ENCODE results near the gene SERP2. TPM values are rescaled to one million over a fixed set of nuclear protein-coding genes. Genes with fewer than 3 reads are reported as not detected.

SERP2 gene
- total and polyA plus RNA-seq, 9 of the 15 experiments (the other 6 are each of a cell fraction or from before 2014, with no cell fraction given): 0.13 TPM; not detected in 8

GRCh38 chr13:44435142-44435918, 61.7 kb downstream of the SERP2 start (continued):
- no peak for TF ChIP-seq SETDB1 (IDR thresholded peaks at IDR 0.05; ENCODE audit: low read length)
- no peak for TF ChIP-seq ZNF12 (CRISPR knock-in tag; IDR thresholded peaks at IDR 0.05)
- TF ChIP-seq HMGXB4 (CRISPR knock-in tag; IDR thresholded peaks at IDR 0.05): no peak
- no peak for TF ChIP-seq ZNF224 (CRISPR knock-in tag; IDR thresholded peaks at IDR 0.05)
- TF ChIP-seq FOXK2 (conservative IDR thresholded peaks at IDR 0.05 in 1 of 2, IDR thresholded peaks at IDR 0.05 in 1 of 2; ENCODE audit: low read depth in 2 of 2): 0 out of 4 replicates have a peak, but pooled peaks of 1 of the 2 experiments have one; percentile 40
- TF ChIP-seq ZNF609 (CRISPR knock-in tag; IDR thresholded peaks at IDR 0.05; ENCODE audit: borderline replicate concordance): no peak
- TF ChIP-seq ZEB2 (IDR thresholded peaks at IDR 0.05): no peak
- no peak for TF ChIP-seq ZNF551 (CRISPR knock-in tag; IDR thresholded peaks at IDR 0.05)
- no peak for TF ChIP-seq RBM39 (optimal IDR thresholded peaks at IDR 0.05; ENCODE audit: low read depth, low read length)
- no peak for TF ChIP-seq ZNF780A (CRISPR knock-in tag; IDR thresholded peaks at IDR 0.05)
- TF ChIP-seq SRSF1 (IDR thresholded peaks at IDR 0.05; ENCODE audit: low read depth, low read length): no peak
- TF ChIP-seq ZNF324 (CRISPR knock-in tag; IDR thresholded peaks at IDR 0.05): no peak
- no peak for TF ChIP-seq ZNF766 (CRISPR knock-in tag; conservative IDR thresholded peaks at IDR 0.05)
- TF ChIP-seq ZNF140 (CRISPR knock-in tag; IDR thresholded peaks at IDR 0.05): no peak
- peak; percentile 58; the same call in 1 of the 2 replicates for TF ChIP-seq CREB1 (IDR thresholded peaks at IDR 0.05)
- no peak for TF ChIP-seq CREB1 (CRISPR knock-in tag; IDR thresholded peaks at IDR 0.05)
- TF ChIP-seq XRCC4 (IDR thresholded peaks at IDR 0.05; ENCODE audit: extremely low read depth, insufficient read depth, insufficient read length): no peak
- TF ChIP-seq MEF2D (tag; conservative IDR thresholded peaks at IDR 0.05; ENCODE audit: low read depth): peak; percentile 95
- TF ChIP-seq ESRRB (CRISPR knock-in tag; IDR thresholded peaks at IDR 0.05; ENCODE audit: borderline replicate concordance): no peak
- no peak for TF ChIP-seq CREB3L1 (IDR thresholded peaks at IDR 0.05; ENCODE audit: borderline replicate concordance, low read depth)
- no peak for TF ChIP-seq ZBTB17 (CRISPR knock-in tag; IDR thresholded peaks at IDR 0.05)
- TF ChIP-seq DACH1 (IDR thresholded peaks at IDR 0.05; ENCODE audit: partially characterized antibody): no peak

Measured in K562 (cell line).